Lower lobe of right lung (tissue), 2 donors: ENCODE results near the gene AOPEP. TPM values are rescaled to one million over a fixed set of nuclear protein-coding genes. Genes with fewer than 3 reads are reported as not detected.

Experiments used
- ATAC-seq, 2 donors: fragments of 200-7000 bp; cut with Tn5 transposase; one replicate each; pipeline ENCODE4 v1.9.1; 2020 to 2022; ENCODE audit warnings: mild to moderate bottlenecking in 2 of 2, moderate library complexity in 2 of 2
- DNase-seq: peaks from one replicate; pipeline ENCODE4 v3.0.0-alpha.2; 2020
- H3K27ac ChIP-seq: fragments of 200-600 bp; one replicate; pipeline ENCODE4 v1.8.0; 2022
- H3K27me3 ChIP-seq: fragments of 200-600 bp; one replicate; pipeline ENCODE4 v1.8.0; 2022; ENCODE audit warnings: low read depth
- H3K36me3 ChIP-seq: fragments of 200-600 bp; one replicate; pipeline ENCODE4 v1.8.0; 2022; ENCODE audit warnings: mild to moderate bottlenecking
- H3K4me1 ChIP-seq: fragments of 200-600 bp; one replicate; pipeline ENCODE4 v1.8.0; 2022
- H3K4me3 ChIP-seq: fragments of 200-600 bp; one replicate; pipeline ENCODE4 v1.8.0; 2022; ENCODE audit warnings: mild to moderate bottlenecking
- H3K9me3 ChIP-seq: fragments of 200-600 bp; one replicate; pipeline ENCODE4 v1.8.0; 2022
- CTCF ChIP-seq: fragments of 200-600 bp; IDR thresholded peaks from one replicate; pipeline ENCODE4 v1.8.0; 2022; ENCODE audit warnings: antibody characterized with exemption, mild to moderate bottlenecking
- intact Hi-C: fragments of 100-400 bp; cut with DNase I; formaldehyde crosslinking; loops from one replicate; pipeline ENCODE4 v1.11.0; 2022
- total RNA-seq: library from RNA; stranded (reverse); fragmentation: NEBNext Ultra II Directional; extraction: Animal tissue kit (Norgen Biotek cat#: 25700); gene quantifications from one replicate; pipeline ENCODE4 v1.2.1, GENCODE V29; 2021
- donor health status: DM: no; HTN: yes; CAD: no; lungs with severe emphysema.

The AOPEP gene
- total RNA-seq, 1 donor from 2014 or later: 63.7 TPM

GRCh38 chr9:94892675-94893074 lies 166.2 kb downstream of the AOPEP start:
- no peaks in the 10 kb centered on the region for H3K27me3 ChIP-seq
- H3K4me1 ChIP-seq: peaks cover 5% of the 10 kb centered on the region
- H3K9me3 ChIP-seq: no peaks in the 10 kb centered on the region
- ATAC-seq (no peak), DNase-seq (no peak)
- H3K27ac ChIP-seq: no peak overlapping the region
- no peak overlapping the region for H3K4me3 ChIP-seq
- H3K36me3 ChIP-seq: no peaks in the 10 kb centered on the region
- intact Hi-C loops: no loop called here
- TF ChIP-seq CTCF: no peak

- TF ChIP-seq CTCF: no peak
- Histone ChIP-seq H3K4me1 (peaks cover 5% of the 10 kb centered on the region), H3K27me3 (no peaks in the 10 kb centered on the region), H3K27ac (no peak overlapping the region), H3K4me3 (no peak overlapping the region), H3K9me3 (no peaks in the 10 kb centered on the region), H3K36me3 (no peaks in the 10 kb centered on the region)
- ATAC-seq (no peak), DNase-seq (no peak)
- intact Hi-C loops: no loop called here
These were observed 167.7 kb downstream of the AOPEP start for GRCh38 chr9:94894094-94894699.

- Histone ChIP-seq H3K9me3 (no peaks in the 10 kb centered on the region), H3K36me3 (no peaks in the 10 kb centered on the region), H3K4me3 (no peak overlapping the region), H3K4me1 (peaks cover 12% of the 10 kb centered on the region), H3K27ac (no peak overlapping the region), H3K27me3 (no peaks in the 10 kb centered on the region)
- no peak for TF ChIP-seq CTCF
- intact Hi-C loops: no loop called here
- ATAC-seq (no peak), DNase-seq (no peak)
These were observed 169.2 kb downstream of the AOPEP start for GRCh38 chr9:94895668-94896067.

GRCh38 chr9:94896512-94896911 lies 170.0 kb downstream of the AOPEP start:
- H3K4me3 ChIP-seq: no peak overlapping the region
- TF ChIP-seq CTCF: no peak
- H3K27me3 ChIP-seq: no peaks in the 10 kb centered on the region
- H3K27ac ChIP-seq: no peak overlapping the region
- no peak for DNase-seq
- H3K4me1 ChIP-seq: peaks cover 19% of the 10 kb centered on the region
- ATAC-seq: no peak
- H3K9me3 ChIP-seq: no peaks in the 10 kb centered on the region
- no peaks in the 10 kb centered on the region for H3K36me3 ChIP-seq
- intact Hi-C loops: no loop called here

- TF ChIP-seq CTCF: no peak
- intact Hi-C loops: no loop called here
- DNase-seq (no peak), ATAC-seq (no peak)
- no peak overlapping the region for H3K4me3 ChIP-seq
- H3K9me3 ChIP-seq: no peaks in the 10 kb centered on the region
- H3K36me3 ChIP-seq: no peaks in the 10 kb centered on the region
- H3K27me3 ChIP-seq: no peaks in the 10 kb centered on the region
- H3K27ac ChIP-seq: peak overlapping the region; percentile 62
- H3K4me1 ChIP-seq: peaks cover 17% of the 10 kb centered on the region
These were observed 173.1 kb downstream of the AOPEP start for GRCh38 chr9:94899464-94900221.
